Endothelial cell of umbilical vein (primary cell): ENCODE data around the gene AFG3L2.

Experiments
- EZH2 ChIP-seq: IDR thresholded peaks from 2 replicates; pipeline ENCODE4 v1.6.1; 2012; ENCODE audit warnings: borderline replicate concordance, low read depth, mild to moderate bottlenecking, moderate library complexity, low read length, inconsistent platforms; ENCODE audit not compliant: severe bottlenecking
- FOS ChIP-seq: IDR thresholded peaks from 2 replicates; pipeline ENCODE4 v1.6.1; 2011; ENCODE audit warnings: mild to moderate bottlenecking, low read length, moderate library complexity, borderline replicate concordance; ENCODE audit not compliant: insufficient read depth
- GATA2 ChIP-seq: IDR thresholded peaks from 2 replicates; pipeline ENCODE4 v1.7.0; 2011; ENCODE audit warnings: low read depth, mild to moderate bottlenecking, moderate library complexity, mixed read lengths, low read length; ENCODE audit not compliant: insufficient read length, insufficient read depth
- JUN ChIP-seq: IDR thresholded peaks from 2 replicates; pipeline ENCODE4 v1.6.1; 2011; ENCODE audit warnings: borderline replicate concordance, low read depth; ENCODE audit not compliant: insufficient read length, insufficient read depth
- MAX ChIP-seq: IDR thresholded peaks from 2 replicates; pipeline ENCODE4 v1.6.1; 2011; ENCODE audit not compliant: insufficient read depth, insufficient read length
- MYC ChIP-seq: IDR thresholded peaks from one replicate; pipeline ENCODE4 v1.6.1; 2011; ENCODE audit warnings: mild to moderate bottlenecking, low read depth, low read length
- POLR2A ChIP-seq: IDR thresholded peaks from 2 replicates; pipeline ENCODE4 v1.6.1; 2012; ENCODE audit warnings: low read depth, mild to moderate bottlenecking, control low read depth, low read length
- POLR2AphosphoS5 ChIP-seq: IDR thresholded peaks from 2 replicates; pipeline ENCODE4 v1.6.1; 2012; ENCODE audit warnings: low read depth, mild to moderate bottlenecking, control low read depth, low read length, moderate library complexity; ENCODE audit not compliant: insufficient read depth
- TF ChIP-seq, protein P1 (sequence below), 2 donors: IDR thresholded peaks; 1 replicate in 1 of 2; 2 replicates in 1 of 2; pipeline ENCODE4 v1.5.1; 2011; ENCODE audit warnings: low read length in 2 of 2, mild to moderate bottlenecking in 2 of 2, moderate library complexity in 2 of 2, control low read depth in 1 of 2, inconsistent platforms in 1 of 2, low read depth in 1 of 2; ENCODE audit not compliant: insufficient read depth in 1 of 2; ENCODE audit errors: extremely low read depth in 1 of 2

- TF ChIP-seq EZH2: no peak
- TF ChIP-seq, protein P1, sequence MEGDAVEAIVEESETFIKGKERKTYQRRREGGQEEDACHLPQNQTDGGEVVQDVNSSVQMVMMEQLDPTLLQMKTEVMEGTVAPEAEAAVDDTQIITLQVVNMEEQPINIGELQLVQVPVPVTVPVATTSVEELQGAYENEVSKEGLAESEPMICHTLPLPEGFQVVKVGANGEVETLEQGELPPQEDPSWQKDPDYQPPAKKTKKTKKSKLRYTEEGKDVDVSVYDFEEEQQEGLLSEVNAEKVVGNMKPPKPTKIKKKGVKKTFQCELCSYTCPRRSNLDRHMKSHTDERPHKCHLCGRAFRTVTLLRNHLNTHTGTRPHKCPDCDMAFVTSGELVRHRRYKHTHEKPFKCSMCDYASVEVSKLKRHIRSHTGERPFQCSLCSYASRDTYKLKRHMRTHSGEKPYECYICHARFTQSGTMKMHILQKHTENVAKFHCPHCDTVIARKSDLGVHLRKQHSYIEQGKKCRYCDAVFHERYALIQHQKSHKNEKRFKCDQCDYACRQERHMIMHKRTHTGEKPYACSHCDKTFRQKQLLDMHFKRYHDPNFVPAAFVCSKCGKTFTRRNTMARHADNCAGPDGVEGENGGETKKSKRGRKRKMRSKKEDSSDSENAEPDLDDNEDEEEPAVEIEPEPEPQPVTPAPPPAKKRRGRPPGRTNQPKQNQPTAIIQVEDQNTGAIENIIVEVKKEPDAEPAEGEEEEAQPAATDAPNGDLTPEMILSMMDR (IDR thresholded peaks at IDR 0.05; ENCODE audit: extremely low read depth in 1 of 2, insufficient read depth in 1 of 2, low read depth in 1 of 2, low read length in 2 of 2): no peak
- no peak for TF ChIP-seq POLR2AphosphoS5
- no peak for TF ChIP-seq MAX
- TF ChIP-seq POLR2A: no peak
- TF ChIP-seq MYC: no peak
- TF ChIP-seq FOS: no peak
- TF ChIP-seq GATA2: no peak
- TF ChIP-seq JUN: no peak
These were observed 41.5 kb downstream of the AFG3L2 start for GRCh38 chr18:12335503-12335902.
